Erythroblast (primary cell): ENCODE results near the gene TRPM3.

ENCODE experiments used
- GATA1 ChIP-seq: IDR thresholded peaks from 2 replicates; pipeline ENCODE4 v1.6.1; 2011; ENCODE audit warnings: low read depth, mild to moderate bottlenecking, control low read depth, low read length, moderate library complexity
- POLR2A ChIP-seq: IDR thresholded peaks from 2 replicates; pipeline ENCODE4 v1.6.1; 2011; ENCODE audit warnings: mild to moderate bottlenecking, low read length

DNA sequence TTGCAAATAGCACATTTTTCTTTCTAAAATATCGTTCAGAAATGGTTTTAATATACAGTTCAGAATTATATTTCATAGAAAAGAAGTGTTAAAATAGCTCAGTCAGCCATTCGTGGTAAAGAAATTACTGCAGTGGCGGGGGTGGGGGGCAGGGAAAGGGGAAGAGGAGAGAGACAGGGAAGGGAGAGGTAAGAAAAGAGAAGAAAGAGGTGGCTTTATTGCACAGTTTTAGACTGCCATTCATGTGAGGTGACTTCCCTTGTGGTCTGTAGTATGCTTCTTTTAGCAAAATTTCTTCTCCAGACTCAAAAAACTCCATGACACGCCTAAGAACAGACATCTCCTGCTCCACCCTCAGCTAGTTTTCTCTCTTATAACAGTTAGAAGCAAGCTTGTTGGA is 259.6 kb downstream of the TRPM3 start:
- TF ChIP-seq POLR2A (no peak), GATA1 (no peak)
